GM23248 (cell line): ENCODE results near the gene SRPK2. TPM values are rescaled to one million over a fixed set of nuclear protein-coding genes. Genes with fewer than 3 reads are reported as not detected.

ENCODE experiments used
- DNase-seq: peaks from one replicate; pipeline ENCODE4 v3.0.0-alpha.2; 2015
- H2AFZ ChIP-seq: fragments of 200-600 bp; sonication (generic); 2 replicates; pipeline ENCODE4 v1.6.1; 2016; ENCODE audit warnings: antibody characterized with exemption
- H3F3A ChIP-seq: fragments of 200-600 bp; sonication (generic); 2 replicates; pipeline ENCODE4 v1.6.1; 2016; ENCODE audit warnings: mild to moderate bottlenecking, antibody characterized with exemption, mixed run types; ENCODE audit not compliant: insufficient read depth
- H3K27ac ChIP-seq: fragments of 200-600 bp; sonication (generic); 2 replicates; pipeline ENCODE4 v1.5.1; 2016; ENCODE audit warnings: mild to moderate bottlenecking
- H3K27me3 ChIP-seq: fragments of 200-600 bp; sonication (generic); replicated peaks from 2 replicates; pipeline ENCODE4 v1.6.1; 2016; ENCODE audit warnings: mild to moderate bottlenecking; ENCODE audit not compliant: insufficient read depth
- H3K36me3 ChIP-seq: fragments of 200-600 bp; sonication (generic); 2 replicates; pipeline ENCODE4 v1.6.1; 2016; ENCODE audit warnings: low read depth, mild to moderate bottlenecking
- H3K4me1 ChIP-seq: fragments of 200-600 bp; sonication (generic); 2 replicates; pipeline ENCODE4 v1.6.1; 2016; ENCODE audit warnings: mild to moderate bottlenecking; ENCODE audit not compliant: insufficient read depth
- H3K4me2 ChIP-seq: fragments of 200-600 bp; sonication (generic); one replicate; pipeline ENCODE4 v1.6.1; 2016; ENCODE audit warnings: mild to moderate bottlenecking; ENCODE audit not compliant: unreplicated experiment
- H3K4me3 ChIP-seq: fragments of 200-600 bp; sonication (generic); 2 replicates; pipeline ENCODE4 v1.5.1; 2016; ENCODE audit warnings: mild to moderate bottlenecking
- H3K79me2 ChIP-seq: fragments of 200-600 bp; sonication (generic); 2 replicates; pipeline ENCODE4 v1.6.1; 2016; ENCODE audit warnings: mild to moderate bottlenecking; ENCODE audit not compliant: insufficient read depth
- H3K9ac ChIP-seq: fragments of 200-600 bp; sonication (generic); 2 replicates; pipeline ENCODE4 v1.6.1; 2016; ENCODE audit warnings: mild to moderate bottlenecking
- H3K9me2 ChIP-seq: fragments of 200-600 bp; sonication (generic); 2 replicates; pipeline ENCODE4 v1.6.1; 2016; ENCODE audit warnings: mixed run types, mild to moderate bottlenecking, moderate library complexity; ENCODE audit not compliant: insufficient read depth
- H3K9me3 ChIP-seq: fragments of 200-600 bp; sonication (generic); one replicate; pipeline ENCODE4 v1.6.1; 2017; ENCODE audit warnings: low read depth
- H4K20me1 ChIP-seq: fragments of 200-600 bp; sonication (generic); 2 replicates; pipeline ENCODE4 v1.6.0; 2016; ENCODE audit not compliant: insufficient read depth
- EZH2 ChIP-seq: fragments of 200-600 bp; sonication (generic); IDR thresholded peaks from 2 replicates; pipeline ENCODE4 v1.6.1; 2018; ENCODE audit warnings: antibody characterized with exemption, mild to moderate bottlenecking; ENCODE audit not compliant: insufficient read depth, poor library complexity, severe bottlenecking
- EZH2phosphoT487 ChIP-seq: fragments of 200-600 bp; sonication (generic); IDR thresholded peaks from 2 replicates; pipeline ENCODE4 v1.6.1; 2018; ENCODE audit warnings: antibody characterized with exemption, moderate library complexity, mild to moderate bottlenecking, low read depth; ENCODE audit not compliant: insufficient read depth
- WGBS, 2 experiments: methylation state at CpG; one replicate each; pipeline ENCODE4 v1.1.6; 2015 to 2017; ENCODE audit warnings: low lambda C conversion rate in 2 of 2, low coverage in 1 of 2; ENCODE audit errors: missing lambda C conversion rate in 2 of 2; 5-methylcytosine and 5-hydroxymethylcytosine counted together
- in situ Hi-C: fragments of 300-500 bp; cut with MboI; formaldehyde crosslinking; loops from 2 replicates; pipeline ENCODE4 v1.15.0; 2020
- polyA plus RNA-seq: library from polyadenylated mRNA; unstranded; fragments of >200 nt; fragmentation: Nextera tagmentation; extraction: Ambion mirVana; gene quantifications from 2 replicates; pipeline ENCODE4 v1.2.1, GENCODE V29; 2016
- total RNA-seq: library from RNA; depleted of rRNA; stranded (reverse); fragments of >200 nt; shearing (Covaris generic); gene quantifications from 2 replicates; pipeline ENCODE4 v1.2.3, GENCODE V29; 2014

The SRPK2 gene
- total and polyA plus RNA-seq, 2 experiments from 2014 or later, result 53.1 to 85.2 TPM

- H3K36me3 ChIP-seq, result no peaks in the 10 kb centered on the region
- WGBS, 2 experiments, result 98% methylated on average over 2 of the region's 2 CpGs
- TF ChIP-seq EZH2 (no peak), EZH2phosphoT487 (no peak)
- H3K9ac ChIP-seq, result no peak overlapping the region
- in situ Hi-C loops, result no loop called here
- no peaks in the 10 kb centered on the region for H3K9me3 ChIP-seq
- no peaks in the 10 kb centered on the region for H3K9me2 ChIP-seq
- no peaks in the 10 kb centered on the region for H3K4me1 ChIP-seq
- H4K20me1 ChIP-seq, result no peaks in the 10 kb centered on the region; the same call in 1 of the 2 replicates
- H3K79me2 ChIP-seq, result peaks cover 95% of the 10 kb centered on the region
- no peak for DNase-seq
- no peaks in the 10 kb centered on the region for H3K27me3 ChIP-seq
- no peaks in the 10 kb centered on the region for H3F3A ChIP-seq
- H3K4me2 ChIP-seq, result no peak overlapping the region
- H3K4me3 ChIP-seq, result no peak overlapping the region
- H2AFZ ChIP-seq, result no peak overlapping the region
- no peak overlapping the region for H3K27ac ChIP-seq
Observed at GRCh38 chr7:105281966-105282365, 106.8 kb downstream of the SRPK2 start.

GRCh38 chr7:105279688-105280007, 109.1 kb downstream of the SRPK2 start:
- H3K4me2 ChIP-seq, result no peak overlapping the region
- peaks cover 96% of the 10 kb centered on the region for H3K79me2 ChIP-seq
- no peaks in the 10 kb centered on the region for H3K9me2 ChIP-seq
- no peak for TF ChIP-seq EZH2phosphoT487
- TF ChIP-seq EZH2, result no peak
- no peaks in the 10 kb centered on the region for H3K36me3 ChIP-seq
- no peak overlapping the region for H3K4me3 ChIP-seq
- H3K9me3 ChIP-seq, result no peaks in the 10 kb centered on the region
- in situ Hi-C loops, result no loop called here
- H3K27me3 ChIP-seq, result no peaks in the 10 kb centered on the region
- H3K9ac ChIP-seq, result no peak overlapping the region
- 87 to 100% methylated on average over 1 of the region's 1 CpG for WGBS, 2 experiments
- DNase-seq, result no peak
- H2AFZ ChIP-seq, result no peak overlapping the region
- no peak overlapping the region for H3K27ac ChIP-seq
- H3K4me1 ChIP-seq, result no peaks in the 10 kb centered on the region
- no peaks in the 10 kb centered on the region for H3F3A ChIP-seq
- H4K20me1 ChIP-seq, result 0 out of 2 replicates have a peak, but pooled peaks cover 5% of the 10 kb centered on the region

- DNase-seq, result peak; percentile 39
- H3K9me2 ChIP-seq, result no peaks in the 10 kb centered on the region
- in situ Hi-C loops, result no loop called here
- H3K27me3 ChIP-seq, result no peaks in the 10 kb centered on the region
- H4K20me1 ChIP-seq, result 0 out of 2 replicates have a peak, but pooled peaks cover 5% of the 10 kb centered on the region
- no peak overlapping the region for H3K4me3 ChIP-seq
- TF ChIP-seq EZH2 (no peak), EZH2phosphoT487 (no peak)
- 40 to 47% methylated on average over 8 of the region's 8 CpGs for WGBS, 2 experiments
- H3K9me3 ChIP-seq, result no peaks in the 10 kb centered on the region
- H3K79me2 ChIP-seq, result peaks cover 96% of the 10 kb centered on the region
- no peak overlapping the region for H3K27ac ChIP-seq
- H2AFZ ChIP-seq, result no peak overlapping the region
- no peaks in the 10 kb centered on the region for H3F3A ChIP-seq
- H3K9ac ChIP-seq, result no peak overlapping the region
- H3K4me1 ChIP-seq, result no peaks in the 10 kb centered on the region
- H3K36me3 ChIP-seq, result no peaks in the 10 kb centered on the region
- no peak overlapping the region for H3K4me2 ChIP-seq
Observed at GRCh38 chr7:105278973-105279687, 109.6 kb downstream of the SRPK2 start.

- Histone ChIP-seq H3K27ac (no peak overlapping the region), H3K9me2 (no peaks in the 10 kb centered on the region), H3K36me3 (no peaks in the 10 kb centered on the region), H3K4me2 (no peak overlapping the region), H3K4me3 (no peak overlapping the region), H4K20me1 (0 out of 2 replicates have a peak, but pooled peaks cover 5% of the 10 kb centered on the region), H3K9ac (no peak overlapping the region), H3K79me2 (peaks cover 96% of the 10 kb centered on the region), H2AFZ (no peak overlapping the region), H3F3A (no peaks in the 10 kb centered on the region), H3K4me1 (no peaks in the 10 kb centered on the region), H3K27me3 (no peaks in the 10 kb centered on the region), H3K9me3 (no peaks in the 10 kb centered on the region)
- WGBS, 2 experiments, result 81 to 85% methylated on average over 5 of the region's 5 CpGs
- no peak for DNase-seq
- TF ChIP-seq EZH2 (no peak), EZH2phosphoT487 (no peak)
- in situ Hi-C loops, result no loop called here
Observed at GRCh38 chr7:105278565-105278964, 110.2 kb downstream of the SRPK2 start.

- H3K4me3 ChIP-seq, result no peak overlapping the region
- H3K9me3 ChIP-seq, result no peaks in the 10 kb centered on the region
- TF ChIP-seq EZH2phosphoT487 (no peak), EZH2 (no peak)
- peaks cover 96% of the 10 kb centered on the region for H3K79me2 ChIP-seq
- no peaks in the 10 kb centered on the region for H3K9me2 ChIP-seq
- no peak overlapping the region for H3K9ac ChIP-seq
- H4K20me1 ChIP-seq, result 0 out of 2 replicates have a peak, but pooled peaks cover 5% of the 10 kb centered on the region
- in situ Hi-C loops, result no loop called here
- no peak overlapping the region for H3K27ac ChIP-seq
- no peak overlapping the region for H2AFZ ChIP-seq
- no peak overlapping the region for H3K4me2 ChIP-seq
- no peaks in the 10 kb centered on the region for H3F3A ChIP-seq
- no peaks in the 10 kb centered on the region for H3K36me3 ChIP-seq
- no peaks in the 10 kb centered on the region for H3K4me1 ChIP-seq
- DNase-seq, result peak; percentile 60
- H3K27me3 ChIP-seq, result no peaks in the 10 kb centered on the region
- WGBS, 2 experiments, result 89 to 92% methylated on average over 6 of the region's 6 CpGs
Observed at GRCh38 chr7:105277341-105277740, 111.4 kb downstream of the SRPK2 start.
